GM15510 (cell line): Measurements from ENCODE around the gene TASP1.

Experiments used
- POLR2A ChIP-seq: IDR thresholded peaks from 3 replicates; pipeline ENCODE4 v1.6.1; 2011; ENCODE audit warnings: borderline replicate concordance; ENCODE audit not compliant: insufficient read length; ENCODE audit errors: extremely low read depth

Gene TASP1

DNA sequence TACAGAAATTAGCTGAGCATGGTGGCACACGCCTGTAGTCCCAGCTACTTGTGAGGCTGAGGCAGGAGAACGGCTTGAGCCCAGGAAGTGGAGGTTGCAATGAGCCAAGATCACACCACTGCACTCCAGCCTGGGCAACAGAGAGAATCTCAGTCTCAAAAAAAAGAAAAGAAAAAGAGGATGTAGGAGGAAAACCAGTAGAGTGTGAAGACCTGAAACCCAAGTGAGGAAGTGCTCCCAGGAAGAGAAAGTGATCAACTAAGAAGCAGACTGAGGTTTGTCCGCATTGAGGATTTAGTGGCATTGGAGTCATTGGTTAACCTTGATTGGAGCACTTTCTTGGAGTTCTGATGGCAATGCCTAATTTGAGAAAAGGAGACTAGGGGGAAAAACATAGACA is 20.6 kb upstream of the TASP1 start:
- TF ChIP-seq POLR2A = no peak

DNA sequence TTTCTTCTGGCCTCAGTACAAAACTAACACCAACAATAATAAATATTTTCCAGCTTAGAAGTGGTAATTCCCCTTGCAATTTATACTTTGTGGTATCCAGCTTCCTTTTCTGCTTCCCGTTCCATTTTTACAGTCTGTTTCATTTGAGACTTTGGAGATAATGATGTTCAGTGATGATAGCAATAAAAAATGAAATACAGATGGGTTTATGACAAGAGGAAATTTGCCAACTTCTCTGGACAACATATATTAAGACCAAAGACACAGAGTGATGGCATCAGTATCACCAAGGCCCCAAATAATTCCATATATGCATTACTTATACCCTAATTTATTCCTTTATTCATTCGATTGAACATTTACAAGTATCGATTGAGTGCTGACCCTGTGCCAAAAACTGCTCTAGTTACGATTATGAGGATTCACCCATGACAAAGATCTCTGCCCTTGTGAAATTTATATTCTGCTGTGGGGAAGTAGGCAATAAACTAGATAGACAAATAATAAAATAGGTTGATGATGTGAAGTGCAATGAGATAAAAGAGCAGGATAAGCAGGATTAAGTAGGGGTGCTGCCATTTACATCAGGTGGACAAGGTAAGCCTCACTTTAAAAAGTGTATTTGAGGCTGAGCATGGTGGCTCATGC is 18.1 kb upstream of the TASP1 start:
- TF ChIP-seq POLR2A = no peak

GRCh38 chr20:13654463-13655023 is 15.8 kb upstream of the TASP1 start:
- TF ChIP-seq POLR2A = no peak

GRCh38 chr20:13650474-13650873 is 11.7 kb upstream of the TASP1 start:
- no peak for TF ChIP-seq POLR2A

- TF ChIP-seq POLR2A = no peak
Measured at GRCh38 chr20:13648291-13649228, 9.8 kb upstream of the TASP1 start.

DNA sequence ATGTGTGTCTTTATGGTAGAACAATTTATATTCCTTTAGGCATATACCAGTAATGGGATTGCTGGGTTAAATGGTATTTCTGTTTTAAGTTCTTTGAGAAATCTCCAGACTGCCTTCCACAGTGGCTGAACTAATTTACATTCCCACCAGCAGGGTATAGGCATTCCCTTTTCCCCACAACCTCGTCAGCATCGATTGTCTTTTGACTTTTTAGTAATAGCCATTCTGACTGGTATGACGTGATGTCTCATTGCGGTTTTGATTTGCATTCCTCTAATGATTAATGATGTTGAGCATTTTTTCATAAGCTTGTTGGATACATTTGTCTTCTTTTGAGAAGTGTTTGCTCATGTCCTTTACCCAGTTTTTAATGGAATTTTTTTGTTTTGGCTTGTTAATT is 5.3 kb upstream of the TASP1 start:
- no peak for TF ChIP-seq POLR2A

DNA sequence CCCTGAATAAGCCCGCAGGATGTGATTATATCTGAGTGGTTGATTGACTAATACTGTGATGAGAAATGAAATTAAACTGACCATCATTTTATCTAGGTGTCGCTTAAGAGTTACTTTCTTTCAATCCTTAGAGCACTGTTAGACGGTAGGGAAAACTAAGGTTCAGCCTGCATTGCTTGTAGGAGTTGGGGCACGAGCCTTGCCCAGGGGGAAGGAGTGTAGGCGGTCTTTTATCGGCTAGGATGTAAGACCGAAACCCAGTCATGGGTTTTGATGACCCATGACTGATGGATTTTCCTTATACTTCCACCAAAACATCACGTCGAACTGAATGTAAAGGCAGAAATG is 392 bp upstream of the TASP1 start:
- no peak for TF ChIP-seq POLR2A

GRCh38 chr20:13638162-13638495 is 603 bp downstream of the TASP1 start:
- TF ChIP-seq POLR2A = no peak

GRCh38 chr20:13632431-13632830 is 6.3 kb downstream of the TASP1 start:
- no peak for TF ChIP-seq POLR2A

- TF ChIP-seq POLR2A = no peak
Measured at GRCh38 chr20:13626724-13627123, 12.0 kb downstream of the TASP1 start.

GRCh38 chr20:13625304-13625979 is 13.3 kb downstream of the TASP1 start:
- no peak for TF ChIP-seq POLR2A

GRCh38 chr20:13613917-13614316 is 24.8 kb downstream of the TASP1 start:
- no peak for TF ChIP-seq POLR2A

- no peak for TF ChIP-seq POLR2A
Measured at GRCh38 chr20:13611611-13612125, 27.1 kb downstream of the TASP1 start.

DNA sequence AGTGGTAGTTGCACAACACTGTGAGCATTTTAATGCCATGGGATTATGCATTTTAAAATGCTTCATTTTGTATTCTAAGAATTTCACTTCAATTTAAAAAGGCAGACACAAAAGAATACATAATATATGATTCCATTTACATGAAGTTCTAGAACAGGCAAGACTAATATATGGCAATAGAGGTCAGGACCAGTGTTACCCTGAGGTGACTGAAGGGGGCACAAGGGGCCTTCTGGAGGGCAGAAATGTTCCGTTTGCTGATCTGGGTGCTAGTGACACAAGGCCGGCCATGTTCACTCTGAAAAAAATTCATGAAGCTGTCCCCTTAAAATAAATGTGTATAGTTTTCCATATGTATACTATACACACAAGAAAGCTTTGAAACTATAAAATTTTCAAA is 28.5 kb downstream of the TASP1 start:
- no peak for TF ChIP-seq POLR2A

DNA sequence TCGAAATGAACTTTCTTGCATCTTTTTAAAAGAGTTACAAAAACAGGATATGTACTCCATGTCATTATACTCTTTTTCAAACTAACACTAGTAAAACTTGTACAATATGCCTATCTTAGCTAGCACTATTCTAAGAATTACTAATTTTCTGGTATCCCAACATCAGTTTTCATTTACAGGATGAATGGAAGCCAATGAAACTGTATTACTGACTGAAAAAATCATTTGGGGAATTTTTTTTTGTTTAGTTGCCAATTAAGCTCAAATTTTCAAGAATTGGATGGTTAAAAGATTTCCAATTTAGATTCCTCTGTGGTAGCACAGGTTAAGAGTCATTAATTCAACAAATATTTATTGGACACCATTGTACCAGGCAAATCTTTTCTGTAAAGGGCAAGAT is 30.7 kb downstream of the TASP1 start:
- no peak for TF ChIP-seq POLR2A
